GM12878 (cell line): ENCODE measurements around the gene THRB. TPM values are rescaled to one million over a fixed set of nuclear protein-coding genes. Genes with fewer than 3 reads are reported as not detected.

Experiments used
- ATAC-seq: fragments of 200-7000 bp; cut with Tn5 transposase; 3 replicates; pipeline ENCODE4 v1.9.1; 2020; ENCODE audit warnings: mild to moderate bottlenecking, moderate library complexity
- BruUV-seq: library from RNA; stranded (reverse); fragments of 400-500 nt; replicated peaks from 2 replicates; lab custom pipeline; 2021; lab: Mats Ljungman, UMichigan
- CTCF ChIA-PET: fragments of 300-600 bp; sonication (Branson Sonifier 250); formaldehyde crosslinking; extraction: SDS; loops from one replicate; lab custom pipeline; 2021; ENCODE audit warnings: inconsistent platforms; lab: Yijun Ruan, JAX
- POLR2A ChIA-PET: fragments of 350-600 bp; formaldehyde crosslinking; extraction: SDS; loops from one replicate; lab custom pipeline; 2021; ENCODE audit warnings: inconsistent platforms; lab: Charles Lee
- RAD21 ChIA-PET: fragments of 300-600 bp; sonication (Branson Sonifier 250); formaldehyde crosslinking; loops from one replicate; lab custom pipeline; 2023; ENCODE audit warnings: antibody characterized with exemption; ENCODE audit not compliant: unreplicated experiment; lab: Charles Lee
- SMC1A ChIA-PET: fragments of 300-600 bp; sonication (Branson Sonifier 250); formaldehyde crosslinking; loops from one replicate; lab custom pipeline; 2023; ENCODE audit not compliant: unreplicated experiment, uncharacterized antibody; lab: Charles Lee
- DNase-seq: peaks from one replicate; pipeline ENCODE4 v3.0.0-alpha.2; 2011; ENCODE audit warnings: low read depth, low spot score
- FAIRE-seq: peaks from 3 replicates; lab custom pipeline; 2011; peaks lifted over from hg19 to GRCh38; lab: Jason Lieb, UNC
- H2AFZ ChIP-seq: 2 replicates; pipeline ENCODE4 v1.6.0; 2011; ENCODE audit warnings: low read depth, low read length, control low read depth; ENCODE audit not compliant: control insufficient read depth
- H3K27ac ChIP-seq: 2 replicates; pipeline ENCODE4 v1.5.1; 2011; ENCODE audit warnings: control low read depth; ENCODE audit not compliant: control insufficient read depth, insufficient read depth
- H3K27me3 ChIP-seq, 2 experiments: replicated peaks in 1 of 2; 2 replicates each; pipeline versions ENCODE4 v1.6.0 to v1.6.1; 2011; ENCODE audit warnings: low read length in 1 of 2; ENCODE audit not compliant: control insufficient read depth in 2 of 2, insufficient read depth in 2 of 2
- H3K36me3 ChIP-seq, 2 experiments: 2 replicates each; pipeline ENCODE4 v1.5.1; 2011; ENCODE audit warnings: low read length in 1 of 2; ENCODE audit not compliant: control insufficient read depth in 2 of 2, insufficient read depth in 2 of 2
- H3K4me1 ChIP-seq: 2 replicates; pipeline ENCODE4 v1.6.1; 2011; ENCODE audit warnings: mild to moderate bottlenecking, low read length, moderate library complexity, mixed read lengths; ENCODE audit not compliant: control insufficient read depth, insufficient read depth
- H3K4me2 ChIP-seq: 2 replicates; pipeline ENCODE4 v1.6.0; 2011; ENCODE audit warnings: control low read depth; ENCODE audit not compliant: control insufficient read depth, insufficient read depth
- H3K4me3 ChIP-seq: fragments of 200-600 bp; sonication (generic); 2 replicates; pipeline ENCODE4 v1.5.1; 2016
- H3K79me2 ChIP-seq: 2 replicates; pipeline ENCODE4 v1.6.0; 2011; ENCODE audit warnings: low read length; ENCODE audit not compliant: control insufficient read depth, insufficient read depth
- H3K9ac ChIP-seq: 2 replicates; pipeline ENCODE4 v1.8.0; 2011; ENCODE audit warnings: low read length, control low read depth, mixed read lengths; ENCODE audit not compliant: control insufficient read depth, insufficient read depth
- H3K9me3 ChIP-seq: replicated peaks from 3 replicates; pipeline ENCODE4 v1.5.1; 2011; ENCODE audit warnings: mild to moderate bottlenecking, low read length; ENCODE audit not compliant: control insufficient read depth, insufficient read depth
- H4K20me1 ChIP-seq: 2 replicates; pipeline ENCODE4 v1.6.0; 2011; ENCODE audit not compliant: control insufficient read depth, insufficient read depth
- CBFB ChIP-seq: IDR thresholded peaks from 2 replicates; pipeline ENCODE4 v1.6.1; 2016; ENCODE audit warnings: antibody characterized with exemption, low read depth
- CUX1 ChIP-seq: IDR thresholded peaks from 2 replicates; pipeline ENCODE4 v1.6.1; 2012; ENCODE audit warnings: improper control_type of control experiment, low read depth, low read length; ENCODE audit not compliant: insufficient replicate concordance
- GATAD2B ChIP-seq: fragments of 450-650 bp; conservative IDR thresholded peaks from 2 replicates; pipeline ENCODE4 v1.6.1; 2017; ENCODE audit warnings: low read depth, mild to moderate bottlenecking, moderate library complexity
- HCFC1 ChIP-seq: fragments of 150-350 bp; IDR thresholded peaks from 2 replicates; pipeline ENCODE4 v1.6.1; 2014; ENCODE audit warnings: low read length
- KLF5 ChIP-seq: fragments of 450-650 bp; IDR thresholded peaks from 2 replicates; pipeline ENCODE4 v1.6.1; 2014; ENCODE audit warnings: mild to moderate bottlenecking; ENCODE audit not compliant: partially characterized antibody
- LARP7 ChIP-seq: fragments of 450-650 bp; IDR thresholded peaks from 2 replicates; pipeline ENCODE4 v1.6.1; 2017; ENCODE audit warnings: mild to moderate bottlenecking
- POU2F2 ChIP-seq: IDR thresholded peaks from 3 replicates; pipeline ENCODE4 v1.6.1; 2011; ENCODE audit warnings: low read depth, mild to moderate bottlenecking, low read length, borderline replicate concordance
- YBX1 ChIP-seq: fragments of 450-650 bp; IDR thresholded peaks from 2 replicates; pipeline ENCODE4 v1.6.1; 2016; ENCODE audit warnings: antibody characterized with exemption
- YY1 ChIP-seq: IDR thresholded peaks from 2 replicates; pipeline ENCODE4 v1.6.1; 2011; ENCODE audit warnings: low read depth, mild to moderate bottlenecking, low read length
- WGBS: methylation state at CpG from one replicate; pipeline ENCODE4 v1.1.6; 2016; ENCODE audit warnings: low lambda C conversion rate; ENCODE audit not compliant: insufficient replicate concordance, insufficient coverage; ENCODE audit errors: missing lambda C conversion rate; 5-methylcytosine and 5-hydroxymethylcytosine counted together
- in situ Hi-C: fragments of 300-500 bp; cut with MboI; formaldehyde crosslinking; loops from 9 replicates; pipeline ENCODE4 v1.14.3; 2018; ENCODE audit warnings: mixed read lengths
- intact Hi-C: fragments of 100-400 bp; cut with micrococcal nuclease; formaldehyde crosslinking; loops from one replicate; pipeline ENCODE4 v1.14.2; 2022; ENCODE audit not compliant: unreplicated experiment
- polyA plus RNA-seq, 11 experiments: library from polyadenylated mRNA; depleted of rRNA in 4 of 11; unstranded in 6 of 11; stranded (reverse) in 5 of 11; fragments of >200 nt; fragmentation: Nextera tagmentation in 4 of 11; fragmentation: Illumina TruSeq in 1 of 11; extraction: Ambion mirVana in 4 of 11; extraction: Trizol in 1 of 11; gene quantifications; 1 replicate in 1 of 11; 2 replicates in 10 of 11; pipeline versions ENCODE4 v1.2.1 to v1.2.3, GENCODE V29; 2011 to 2016; ENCODE audit warnings: inconsistent platforms in 2 of 11, missing spikeins in 2 of 11, low read depth in 1 of 11
- total RNA-seq, 4 experiments: library from RNA; depleted of rRNA in 3 of 4; stranded (reverse); fragments of >200 nt in 3 of 4; fragmentation: Illumina TruSeq in 1 of 4; extraction: Trizol in 1 of 4; gene quantifications; 2 replicates each; pipeline versions ENCODE4 v1.2.1 to v1.2.3, GENCODE V29; 2013 to 2021
- TF ChIP-seq, protein P1 (sequence below): IDR thresholded peaks from 2 replicates; pipeline ENCODE4 v1.6.1; 2012; ENCODE audit warnings: low read depth, low read length, improper control_type of control experiment
- TF ChIP-seq, protein P2 (sequence below): fragments of 450-650 bp; IDR thresholded peaks from 2 replicates; pipeline ENCODE4 v1.6.1; 2017; ENCODE audit warnings: mild to moderate bottlenecking, moderate library complexity

THRB gene
- total and polyA plus RNA-seq, 10 of the 15 experiments (the other 5 are each of a cell fraction or from before 2014, with no cell fraction given): 0.05 TPM; not detected in 9

DNA sequence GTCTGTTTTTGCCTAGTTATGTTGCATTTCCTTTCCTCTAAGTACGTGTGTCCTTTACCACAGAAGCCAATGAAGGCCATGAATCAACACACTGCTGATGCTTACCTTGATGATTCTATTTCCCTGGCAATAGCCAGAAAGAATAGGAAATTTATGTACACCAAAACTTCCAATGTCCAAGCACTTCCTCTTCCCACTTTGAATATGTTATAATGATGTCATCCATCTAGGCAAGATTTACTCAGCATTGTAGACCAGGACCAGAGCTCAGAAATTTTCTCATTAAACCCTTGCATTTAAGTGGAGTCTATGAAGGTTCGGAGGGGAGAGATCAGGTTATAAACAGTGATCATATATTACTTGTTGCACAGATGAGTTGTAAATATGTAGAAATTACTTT lies 126.0 kb downstream of the THRB start:
- H3K36me3 ChIP-seq: no peaks in the 10 kb centered on the region
- intact Hi-C loops (no loop called here), in situ Hi-C loops (no loop called here)
- no peaks in the 10 kb centered on the region for H3K4me1 ChIP-seq
- no TSS peak for BruUV-seq
- H3K9me3 ChIP-seq: no peaks in the 10 kb centered on the region
- SMC1A ChIA-PET: no interaction called here
- RAD21 ChIA-PET: no interaction called here
- 0% methylated on average over 2 of the region's 2 CpGs for WGBS
- no peak overlapping the region for H3K9ac ChIP-seq
- DNase-seq (no peak), ATAC-seq (no peak), FAIRE-seq (no peak)
- no peaks in the 10 kb centered on the region for H4K20me1 ChIP-seq
- no peak overlapping the region for H3K27ac ChIP-seq
- POLR2A ChIA-PET: no interaction called here
- H2AFZ ChIP-seq: no peak overlapping the region
- CTCF ChIA-PET: no interaction called here
- H3K4me2 ChIP-seq: no peak overlapping the region
- no peaks in the 10 kb centered on the region for H3K27me3 ChIP-seq
- H3K79me2 ChIP-seq: no peaks in the 10 kb centered on the region
- no peak overlapping the region for H3K4me3 ChIP-seq
- TF ChIP-seq, protein P1, sequence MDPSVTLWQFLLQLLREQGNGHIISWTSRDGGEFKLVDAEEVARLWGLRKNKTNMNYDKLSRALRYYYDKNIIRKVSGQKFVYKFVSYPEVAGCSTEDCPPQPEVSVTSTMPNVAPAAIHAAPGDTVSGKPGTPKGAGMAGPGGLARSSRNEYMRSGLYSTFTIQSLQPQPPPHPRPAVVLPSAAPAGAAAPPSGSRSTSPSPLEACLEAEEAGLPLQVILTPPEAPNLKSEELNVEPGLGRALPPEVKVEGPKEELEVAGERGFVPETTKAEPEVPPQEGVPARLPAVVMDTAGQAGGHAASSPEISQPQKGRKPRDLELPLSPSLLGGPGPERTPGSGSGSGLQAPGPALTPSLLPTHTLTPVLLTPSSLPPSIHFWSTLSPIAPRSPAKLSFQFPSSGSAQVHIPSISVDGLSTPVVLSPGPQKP: no peak
- TF ChIP-seq LARP7 (no peak), YY1 (no peak), YBX1 (no peak), CBFB (no peak), KLF5 (no peak), GATAD2B (no peak), POU2F2 (no peak), CUX1 (no peak), HCFC1 (no peak)
- TF ChIP-seq, protein P2, sequence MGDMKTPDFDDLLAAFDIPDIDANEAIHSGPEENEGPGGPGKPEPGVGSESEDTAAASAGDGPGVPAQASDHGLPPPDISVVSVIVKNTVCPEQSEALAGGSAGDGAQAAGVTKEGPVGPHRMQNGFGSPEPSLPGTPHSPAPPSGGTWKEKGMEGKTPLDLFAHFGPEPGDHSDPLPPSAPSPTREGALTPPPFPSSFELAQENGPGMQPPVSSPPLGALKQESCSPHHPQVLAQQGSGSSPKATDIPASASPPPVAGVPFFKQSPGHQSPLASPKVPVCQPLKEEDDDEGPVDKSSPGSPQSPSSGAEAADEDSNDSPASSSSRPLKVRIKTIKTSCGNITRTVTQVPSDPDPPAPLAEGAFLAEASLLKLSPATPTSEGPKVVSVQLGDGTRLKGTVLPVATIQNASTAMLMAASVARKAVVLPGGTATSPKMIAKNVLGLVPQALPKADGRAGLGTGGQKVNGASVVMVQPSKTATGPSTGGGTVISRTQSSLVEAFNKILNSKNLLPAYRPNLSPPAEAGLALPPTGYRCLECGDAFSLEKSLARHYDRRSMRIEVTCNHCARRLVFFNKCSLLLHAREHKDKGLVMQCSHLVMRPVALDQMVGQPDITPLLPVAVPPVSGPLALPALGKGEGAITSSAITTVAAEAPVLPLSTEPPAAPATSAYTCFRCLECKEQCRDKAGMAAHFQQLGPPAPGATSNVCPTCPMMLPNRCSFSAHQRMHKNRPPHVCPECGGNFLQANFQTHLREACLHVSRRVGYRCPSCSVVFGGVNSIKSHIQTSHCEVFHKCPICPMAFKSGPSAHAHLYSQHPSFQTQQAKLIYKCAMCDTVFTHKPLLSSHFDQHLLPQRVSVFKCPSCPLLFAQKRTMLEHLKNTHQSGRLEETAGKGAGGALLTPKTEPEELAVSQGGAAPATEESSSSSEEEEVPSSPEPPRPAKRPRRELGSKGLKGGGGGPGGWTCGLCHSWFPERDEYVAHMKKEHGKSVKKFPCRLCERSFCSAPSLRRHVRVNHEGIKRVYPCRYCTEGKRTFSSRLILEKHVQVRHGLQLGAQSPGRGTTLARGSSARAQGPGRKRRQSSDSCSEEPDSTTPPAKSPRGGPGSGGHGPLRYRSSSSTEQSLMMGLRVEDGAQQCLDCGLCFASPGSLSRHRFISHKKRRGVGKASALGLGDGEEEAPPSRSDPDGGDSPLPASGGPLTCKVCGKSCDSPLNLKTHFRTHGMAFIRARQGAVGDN: no peak
